Panc1 (cell line): ENCODE results near the gene POLN. TPM values are rescaled to one million over a fixed set of nuclear protein-coding genes. Genes with fewer than 3 reads are reported as not detected.

Source experiments
- ATAC-seq: fragments of 200-7000 bp; cut with Tn5 transposase; 2 replicates; pipeline ENCODE4 v1.9.1; 2020; ENCODE audit warnings: mild to moderate bottlenecking, moderate library complexity
- BruUV-seq: library from RNA; stranded (reverse); fragments of 400-500 nt; replicated peaks from 2 replicates; lab custom pipeline; 2021; lab: Mats Ljungman, UMichigan
- CTCF ChIA-PET: fragments of 300-600 bp; sonication (Branson Sonifier 250); formaldehyde crosslinking; loops from one replicate; lab custom pipeline; 2022; ENCODE audit warnings: antibody characterized with exemption; lab: Charles Lee
- POLR2A ChIA-PET: fragments of 300-600 bp; sonication (Branson Sonifier 250); formaldehyde crosslinking; loops from one replicate; lab custom pipeline; 2022; ENCODE audit warnings: antibody characterized with exemption; lab: Charles Lee
- DNase-seq: peaks from one replicate; pipeline ENCODE4 v3.0.0-alpha.2; 2010; ENCODE audit warnings: low read depth, low spot score
- H3K27ac ChIP-seq: 2 replicates; pipeline ENCODE4 v1.5.1; 2011; ENCODE audit warnings: mild to moderate bottlenecking, low read length, inconsistent platforms
- H3K27me3 ChIP-seq: fragments of 200-500 bp; sonication (Bioruptor generic); 2 replicates; pipeline ENCODE4 v1.6.0; 2014; ENCODE audit warnings: low read length, inconsistent platforms; ENCODE audit not compliant: control insufficient read depth, insufficient read depth
- H3K36me3 ChIP-seq: fragments of 200-500 bp; sonication (Bioruptor generic); 2 replicates; pipeline ENCODE4 v1.5.1; 2014; ENCODE audit warnings: inconsistent platforms, mild to moderate bottlenecking, low read length, moderate library complexity; ENCODE audit not compliant: control insufficient read depth, insufficient read depth
- H3K4me1 ChIP-seq: 2 replicates; pipeline ENCODE4 v1.5.1; 2011; ENCODE audit warnings: inconsistent platforms, mild to moderate bottlenecking, low read length, moderate library complexity; ENCODE audit not compliant: control insufficient read depth, insufficient read depth
- H3K4me3 ChIP-seq, 2 experiments: 2 replicates each; pipeline ENCODE4 v1.5.1; 2011 to 2012; ENCODE audit warnings: low read depth in 2 of 2, low read length in 2 of 2, mild to moderate bottlenecking in 2 of 2, inconsistent platforms in 1 of 2, moderate library complexity in 1 of 2
- H3K9me3 ChIP-seq: fragments of 200-500 bp; sonication (Bioruptor generic); 2 replicates; pipeline ENCODE4 v1.5.1; 2014; ENCODE audit warnings: low read depth, mild to moderate bottlenecking, inconsistent platforms, low read length, moderate library complexity; ENCODE audit not compliant: control insufficient read depth, insufficient read depth
- POLR2AphosphoS5 ChIP-seq: IDR thresholded peaks from 2 replicates; pipeline ENCODE4 v1.6.1; 2012; ENCODE audit warnings: mild to moderate bottlenecking, low read depth, low read length, moderate library complexity
- SIN3A ChIP-seq: IDR thresholded peaks from 2 replicates; pipeline ENCODE4 v1.6.1; 2012; ENCODE audit warnings: low read depth, mild to moderate bottlenecking, low read length, moderate library complexity, borderline replicate concordance; ENCODE audit not compliant: insufficient read depth
- TCF7L2 ChIP-seq: IDR thresholded peaks from 2 replicates; pipeline ENCODE4 v1.6.1; 2011; ENCODE audit warnings: mild to moderate bottlenecking, low read depth, low read length, inconsistent platforms
- in situ Hi-C: cut with HindIII; loops from 2 replicates; pipeline ENCODE4 v1.10.0; 2016; ENCODE audit warnings: low sequenced_read_pairs, low pct_unique_long_range_greater_than_20kb
- intact Hi-C: fragments of 100-400 bp; cut with micrococcal nuclease; formaldehyde crosslinking; loops from one replicate; pipeline ENCODE4 v1.10.0; 2022; ENCODE audit not compliant: unreplicated experiment
- total RNA-seq: library from RNA; stranded (reverse); gene quantifications from one replicate; pipeline ENCODE4 v1.2.1, GENCODE V29; 2021; ENCODE audit not compliant: unreplicated experiment
- TF ChIP-seq, protein P1 (sequence below), 2 experiments: IDR thresholded peaks; 2 replicates each; pipeline ENCODE4 v1.6.1; 2011 to 2012; ENCODE audit warnings: low read depth in 2 of 2, control low read depth in 1 of 2, low read length in 1 of 2, mild to moderate bottlenecking in 1 of 2, moderate library complexity in 1 of 2; ENCODE audit not compliant: insufficient read depth in 1 of 2
- TF ChIP-seq, protein P2 (sequence below): fragments of 450-650 bp; IDR thresholded peaks from 2 replicates; pipeline ENCODE4 v1.5.1; 2017; ENCODE audit warnings: mild to moderate bottlenecking

Gene POLN
- total RNA-seq, 1 experiment from 2014 or later = 4.3 TPM

DNA sequence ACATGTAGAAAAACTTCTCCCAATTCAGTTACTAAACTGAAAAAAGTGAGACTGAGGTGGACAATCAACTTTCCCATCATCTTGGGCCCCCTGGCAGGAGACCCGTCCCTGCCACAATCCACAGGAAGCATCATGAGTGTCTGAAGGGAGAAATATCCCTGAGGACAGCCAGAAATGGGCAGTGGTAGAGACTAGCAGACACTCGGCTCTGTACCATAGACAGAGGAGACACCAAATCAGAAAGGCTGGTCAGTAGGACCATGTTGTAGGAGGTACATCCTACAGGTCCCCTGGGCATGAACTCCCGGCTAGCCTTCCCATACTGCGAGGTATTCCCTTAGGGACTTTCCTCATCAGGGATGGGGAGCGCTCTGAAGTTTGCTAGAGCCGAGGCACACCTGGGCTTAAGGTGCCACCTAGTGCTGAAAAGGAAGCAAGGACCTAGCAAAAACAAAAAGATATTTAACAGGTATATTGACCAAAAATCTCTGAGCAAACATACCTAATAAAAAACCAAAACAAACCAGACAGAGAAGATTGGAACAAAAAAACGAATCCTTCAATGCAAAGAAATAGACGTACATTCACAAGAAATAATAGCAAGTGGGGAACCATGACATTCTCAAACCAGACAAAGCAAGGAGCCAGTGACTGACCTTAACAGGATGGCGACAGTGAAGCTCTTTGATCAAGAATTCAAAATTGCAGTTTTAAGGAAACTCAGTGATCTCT, 55.6 kb downstream of the POLN start:
- no peaks in the 10 kb centered on the region; the same call in 1 of the 2 replicates for H3K36me3 ChIP-seq
- H3K4me1 ChIP-seq = no peaks in the 10 kb centered on the region
- H3K27ac ChIP-seq = no peak overlapping the region
- no peaks in the 10 kb centered on the region for H3K9me3 ChIP-seq
- no peak overlapping the region for H3K4me3 ChIP-seq
- intact Hi-C loops (no loop called here), in situ Hi-C loops (no loop called here)
- ATAC-seq = peak; percentile 75
- no peaks in the 10 kb centered on the region for H3K27me3 ChIP-seq
- DNase-seq = no peak
- CTCF ChIA-PET = no interaction called here
- POLR2A ChIA-PET = no interaction called here
- no TSS peak for BruUV-seq
- TF ChIP-seq, protein P1, sequence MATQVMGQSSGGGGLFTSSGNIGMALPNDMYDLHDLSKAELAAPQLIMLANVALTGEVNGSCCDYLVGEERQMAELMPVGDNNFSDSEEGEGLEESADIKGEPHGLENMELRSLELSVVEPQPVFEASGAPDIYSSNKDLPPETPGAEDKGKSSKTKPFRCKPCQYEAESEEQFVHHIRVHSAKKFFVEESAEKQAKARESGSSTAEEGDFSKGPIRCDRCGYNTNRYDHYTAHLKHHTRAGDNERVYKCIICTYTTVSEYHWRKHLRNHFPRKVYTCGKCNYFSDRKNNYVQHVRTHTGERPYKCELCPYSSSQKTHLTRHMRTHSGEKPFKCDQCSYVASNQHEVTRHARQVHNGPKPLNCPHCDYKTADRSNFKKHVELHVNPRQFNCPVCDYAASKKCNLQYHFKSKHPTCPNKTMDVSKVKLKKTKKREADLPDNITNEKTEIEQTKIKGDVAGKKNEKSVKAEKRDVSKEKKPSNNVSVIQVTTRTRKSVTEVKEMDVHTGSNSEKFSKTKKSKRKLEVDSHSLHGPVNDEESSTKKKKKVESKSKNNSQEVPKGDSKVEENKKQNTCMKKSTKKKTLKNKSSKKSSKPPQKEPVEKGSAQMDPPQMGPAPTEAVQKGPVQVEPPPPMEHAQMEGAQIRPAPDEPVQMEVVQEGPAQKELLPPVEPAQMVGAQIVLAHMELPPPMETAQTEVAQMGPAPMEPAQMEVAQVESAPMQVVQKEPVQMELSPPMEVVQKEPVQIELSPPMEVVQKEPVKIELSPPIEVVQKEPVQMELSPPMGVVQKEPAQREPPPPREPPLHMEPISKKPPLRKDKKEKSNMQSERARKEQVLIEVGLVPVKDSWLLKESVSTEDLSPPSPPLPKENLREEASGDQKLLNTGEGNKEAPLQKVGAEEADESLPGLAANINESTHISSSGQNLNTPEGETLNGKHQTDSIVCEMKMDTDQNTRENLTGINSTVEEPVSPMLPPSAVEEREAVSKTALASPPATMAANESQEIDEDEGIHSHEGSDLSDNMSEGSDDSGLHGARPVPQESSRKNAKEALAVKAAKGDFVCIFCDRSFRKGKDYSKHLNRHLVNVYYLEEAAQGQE (IDR thresholded peaks at IDR 0.05; ENCODE audit: insufficient read depth in 1 of 2, low read depth in 2 of 2, low read length in 1 of 2) = no peak
- TF ChIP-seq POLR2AphosphoS5 = no peak
- TF ChIP-seq, protein P2, sequence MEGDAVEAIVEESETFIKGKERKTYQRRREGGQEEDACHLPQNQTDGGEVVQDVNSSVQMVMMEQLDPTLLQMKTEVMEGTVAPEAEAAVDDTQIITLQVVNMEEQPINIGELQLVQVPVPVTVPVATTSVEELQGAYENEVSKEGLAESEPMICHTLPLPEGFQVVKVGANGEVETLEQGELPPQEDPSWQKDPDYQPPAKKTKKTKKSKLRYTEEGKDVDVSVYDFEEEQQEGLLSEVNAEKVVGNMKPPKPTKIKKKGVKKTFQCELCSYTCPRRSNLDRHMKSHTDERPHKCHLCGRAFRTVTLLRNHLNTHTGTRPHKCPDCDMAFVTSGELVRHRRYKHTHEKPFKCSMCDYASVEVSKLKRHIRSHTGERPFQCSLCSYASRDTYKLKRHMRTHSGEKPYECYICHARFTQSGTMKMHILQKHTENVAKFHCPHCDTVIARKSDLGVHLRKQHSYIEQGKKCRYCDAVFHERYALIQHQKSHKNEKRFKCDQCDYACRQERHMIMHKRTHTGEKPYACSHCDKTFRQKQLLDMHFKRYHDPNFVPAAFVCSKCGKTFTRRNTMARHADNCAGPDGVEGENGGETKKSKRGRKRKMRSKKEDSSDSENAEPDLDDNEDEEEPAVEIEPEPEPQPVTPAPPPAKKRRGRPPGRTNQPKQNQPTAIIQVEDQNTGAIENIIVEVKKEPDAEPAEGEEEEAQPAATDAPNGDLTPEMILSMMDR = peak; percentile 64
- TF ChIP-seq SIN3A = no peak

DNA sequence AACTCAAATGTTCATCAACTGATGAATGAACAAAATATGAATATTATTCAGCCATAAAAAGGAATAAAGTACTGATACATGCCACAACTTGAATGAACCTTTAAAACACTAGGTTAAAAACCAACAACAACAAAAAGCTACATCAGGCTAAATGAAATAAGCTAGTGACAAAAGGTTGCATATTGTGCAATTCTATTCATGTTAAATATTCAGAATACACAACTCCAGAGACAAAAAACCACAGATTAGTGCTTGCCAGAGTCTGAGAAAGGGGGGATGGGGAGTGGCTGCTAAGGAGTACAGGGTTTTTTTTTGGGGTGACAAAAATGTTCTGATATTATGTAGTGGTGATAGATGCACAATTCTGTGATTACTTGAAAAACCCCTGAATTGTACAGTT, 58.5 kb downstream of the POLN start:
- Histone ChIP-seq H3K36me3 (no peaks in the 10 kb centered on the region), H3K27me3 (no peaks in the 10 kb centered on the region), H3K4me1 (no peaks in the 10 kb centered on the region), H3K4me3 (no peak overlapping the region), H3K27ac (no peak overlapping the region), H3K9me3 (no peaks in the 10 kb centered on the region)
- in situ Hi-C loops (no loop called here), intact Hi-C loops (no loop called here)
- ATAC-seq (no peak), DNase-seq (no peak)
- TF ChIP-seq TCF7L2 = no peak
- TF ChIP-seq, protein P1 (IDR thresholded peaks at IDR 0.05; ENCODE audit: insufficient read depth in 1 of 2, low read depth in 2 of 2, low read length in 1 of 2) = no peak
- TF ChIP-seq, protein P2 = no peak
- ChIA-PET CTCF (no interaction called here), POLR2A (no interaction called here)
- no TSS peak for BruUV-seq
